SK-N-MC (cell line): ENCODE measurements around the gene NSUN2.

Experiments
- EZH2 ChIP-seq: fragments of 200-600 bp; sonication (generic); IDR thresholded peaks from one replicate; pipeline ENCODE4 v1.6.1; 2017; ENCODE audit warnings: antibody characterized with exemption
- POLR2AphosphoS5 ChIP-seq: IDR thresholded peaks from 2 replicates; pipeline ENCODE4 v1.6.1; 2012; ENCODE audit warnings: mild to moderate bottlenecking, low read depth, low read length, borderline replicate concordance

GRCh38 chr5:6593148-6594016 lies 39.5 kb downstream of the NSUN2 start:
- TF ChIP-seq POLR2AphosphoS5 (no peak), EZH2 (no peak)
